Liver (tissue), 9 donors: Measurements from ENCODE around the gene GLB1L2. TPM values are rescaled to one million over a fixed set of nuclear protein-coding genes. Genes with fewer than 3 reads are reported as not detected.

ENCODE experiments used
- DNase-seq: peaks from one replicate; pipeline ENCODE4 v3.0.0-alpha.2; 2017; ENCODE audit warnings: low spot score
- H3K27ac ChIP-seq, 2 donors: one replicate each; pipeline ENCODE4 v1.7.0; 2013; ENCODE audit warnings: inconsistent platforms in 2 of 2, low read length in 2 of 2, control low read depth in 1 of 2, low read depth in 1 of 2, mild to moderate bottlenecking in 1 of 2
- H3K27me3 ChIP-seq, 4 donors: one replicate each; pipeline versions ENCODE4 v1.6.1 to v1.7.0; 2013; ENCODE audit warnings: low read length in 3 of 4, inconsistent platforms in 1 of 4, mild to moderate bottlenecking in 1 of 4, moderate library complexity in 1 of 4; ENCODE audit not compliant: control insufficient read depth in 4 of 4, insufficient read depth in 4 of 4
- H3K36me3 ChIP-seq, 4 donors: one replicate each; pipeline versions ENCODE4 v1.6.1 to v1.7.0; 2013; ENCODE audit warnings: low read length in 3 of 4, mild to moderate bottlenecking in 3 of 4, low read depth in 1 of 4, moderate library complexity in 1 of 4; ENCODE audit not compliant: control insufficient read depth in 4 of 4, insufficient read depth in 3 of 4
- H3K4me1 ChIP-seq, 4 donors: one replicate each; pipeline versions ENCODE4 v1.6.1 to v1.7.0; 2013; ENCODE audit warnings: low read length in 3 of 4, mild to moderate bottlenecking in 3 of 4, moderate library complexity in 1 of 4; ENCODE audit not compliant: control insufficient read depth in 4 of 4, insufficient read depth in 4 of 4
- H3K4me3 ChIP-seq, 3 donors: one replicate each; pipeline versions ENCODE4 v1.6.1 to v1.7.0; 2013; ENCODE audit warnings: low read length in 3 of 3, control low read depth in 1 of 3, low read depth in 1 of 3, mild to moderate bottlenecking in 1 of 3
- H3K9ac ChIP-seq, 2 donors: one replicate each; pipeline ENCODE4 v1.7.0; 2013; ENCODE audit warnings: low read length in 2 of 2, mild to moderate bottlenecking in 2 of 2, moderate library complexity in 2 of 2, control low read depth in 1 of 2, low read depth in 1 of 2
- H3K9me3 ChIP-seq, 4 donors: one replicate each; pipeline versions ENCODE4 v1.6.1 to v1.7.0; 2013; ENCODE audit warnings: low read length in 3 of 4; ENCODE audit not compliant: control insufficient read depth in 4 of 4
- ATF3 ChIP-seq: IDR thresholded peaks from 2 replicates; pipeline ENCODE4 v1.6.1; 2016; ENCODE audit warnings: antibody characterized with exemption
- CTCF ChIP-seq: fragments of 150-350 bp; IDR thresholded peaks from 2 replicates; pipeline ENCODE4 v1.5.1; 2017; ENCODE audit warnings: improper control_type of control experiment, low read depth, low read length; ENCODE audit not compliant: missing input control
- FOXA1 ChIP-seq: IDR thresholded peaks from 2 replicates; pipeline ENCODE4 v1.6.1; 2016; ENCODE audit warnings: antibody characterized with exemption
- FOXA2 ChIP-seq: IDR thresholded peaks from 2 replicates; pipeline ENCODE4 v1.6.1; 2016; ENCODE audit warnings: antibody characterized with exemption
- GABPA ChIP-seq, 2 donors: IDR thresholded peaks in 1 of 2; conservative IDR thresholded peaks in 1 of 2; 2 replicates each; pipeline ENCODE4 v1.6.1; 2016; ENCODE audit warnings: antibody characterized with exemption in 2 of 2, mild to moderate bottlenecking in 1 of 2, moderate library complexity in 1 of 2
- HNF4G ChIP-seq: IDR thresholded peaks from 2 replicates; pipeline ENCODE4 v1.6.1; 2016; ENCODE audit warnings: antibody characterized with exemption
- JUND ChIP-seq, 2 donors: IDR thresholded peaks; 2 replicates each; pipeline ENCODE4 v1.6.1; 2016; ENCODE audit warnings: antibody characterized with exemption in 2 of 2
- MAX ChIP-seq: IDR thresholded peaks from 2 replicates; pipeline ENCODE4 v1.6.1; 2016; ENCODE audit warnings: antibody characterized with exemption
- NR2F2 ChIP-seq: IDR thresholded peaks from 2 replicates; pipeline ENCODE4 v1.6.1; 2016; ENCODE audit warnings: antibody characterized with exemption
- RAD21 ChIP-seq, 2 donors: IDR thresholded peaks; 2 replicates each; pipeline ENCODE4 v1.6.1; 2016; ENCODE audit warnings: antibody characterized with exemption in 2 of 2, mild to moderate bottlenecking in 2 of 2
- REST ChIP-seq: IDR thresholded peaks from 2 replicates; pipeline ENCODE4 v1.6.1; 2016; ENCODE audit warnings: antibody characterized with exemption, mild to moderate bottlenecking
- RXRA ChIP-seq, 2 donors: IDR thresholded peaks; 2 replicates each; pipeline ENCODE4 v1.6.1; 2017 to 2018; ENCODE audit warnings: antibody characterized with exemption in 2 of 2, mild to moderate bottlenecking in 1 of 2
- SP1 ChIP-seq: IDR thresholded peaks from 2 replicates; pipeline ENCODE4 v1.6.1; 2018; ENCODE audit warnings: antibody characterized with exemption, mild to moderate bottlenecking
- TAF1 ChIP-seq: conservative IDR thresholded peaks from 2 replicates; pipeline ENCODE4 v1.6.1; 2016; ENCODE audit warnings: antibody characterized with exemption, mild to moderate bottlenecking
- YY1 ChIP-seq: IDR thresholded peaks from 2 replicates; pipeline ENCODE4 v1.6.1; 2016; ENCODE audit warnings: antibody characterized with exemption, mild to moderate bottlenecking
- ZBTB33 ChIP-seq: IDR thresholded peaks from 2 replicates; pipeline ENCODE4 v1.6.1; 2016; ENCODE audit warnings: antibody characterized with exemption
- WGBS: extraction: QIAGEN DNeasy Blood & Tissue Kit; methylation state at CpG from one replicate; pipeline ENCODE4 v1.1.7; 2013; 5-methylcytosine and 5-hydroxymethylcytosine counted together
- polyA plus RNA-seq, 2 donors: library from polyadenylated mRNA; stranded (reverse) in 1 of 2; unstranded in 1 of 2; fragments of 200-250 nt in 1 of 2; fragments of >200 nt in 1 of 2; fragmentation: Nextera tagmentation in 1 of 2; extraction: Ambion mirVana in 1 of 2; gene quantifications; one replicate each; pipeline versions ENCODE4 v1.2.1 to v1.2.3, GENCODE V29; 2013 to 2015
- total RNA-seq, 2 donors: library from RNA; depleted of rRNA; stranded (reverse); fragments of >200 nt; gene quantifications; one replicate each; pipeline ENCODE4 v1.2.3, GENCODE V29; 2014
- donor health status: healthy.
- donor health status: healthy.
- donor health status: healthy.
- donor health status: healthy.
- donor health status: healthy.

Gene GLB1L2
- total and polyA plus RNA-seq, 4 donors = 0.23 to 0.50 (median 0.42) TPM

GRCh38 chr11:134399293-134399654 is 67.5 kb downstream of the GLB1L2 start (continued):
- TF ChIP-seq SP1 (no peak), FOXA1 (no peak)

- Histone ChIP-seq H3K9ac (no peak overlapping the region), H3K4me3 (no peak overlapping the region), H3K27me3 (no peaks in the 10 kb centered on the region), H3K36me3 (no peaks in the 10 kb centered on the region), H3K27ac (no peak overlapping the region), H3K9me3 (no peaks in the 10 kb centered on the region), H3K4me1 (peaks cover 8 to 21% (median 17%) of the 10 kb centered on the region in 4 donors)
- WGBS = 86% methylated on average over 7 of the region's 7 CpGs
- TF ChIP-seq TAF1 (no peak), SP1 (no peak), FOXA1 (no peak), JUND (IDR thresholded peaks at IDR 0.05) (no peak), ZBTB33 (no peak), GABPA (IDR thresholded peaks at IDR 0.05 in 1 of 2, conservative IDR thresholded peaks at IDR 0.05 in 1 of 2) (no peak), RAD21 (IDR thresholded peaks at IDR 0.05) (no peak), HNF4G (no peak), YY1 (no peak), RXRA (IDR thresholded peaks at IDR 0.05) (no peak), MAX (no peak), ATF3 (no peak), CTCF (no peak), REST (no peak), FOXA2 (no peak), NR2F2 (no peak)
- DNase-seq = no peak
Observed at GRCh38 chr11:134399996-134400395, 68.2 kb downstream of the GLB1L2 start.
